HG02678 (cell line): ENCODE results near the gene KRTAP13-3.

Experiments used
- ATAC-seq: cut with Tn5 transposase; IDR thresholded peaks from one replicate; pipeline ENCODE4 v1.9.1; 2021; ENCODE audit warnings: mild to moderate bottlenecking, moderate library complexity; ENCODE audit not compliant: unreplicated experiment

KRTAP13-3 gene, protein sequence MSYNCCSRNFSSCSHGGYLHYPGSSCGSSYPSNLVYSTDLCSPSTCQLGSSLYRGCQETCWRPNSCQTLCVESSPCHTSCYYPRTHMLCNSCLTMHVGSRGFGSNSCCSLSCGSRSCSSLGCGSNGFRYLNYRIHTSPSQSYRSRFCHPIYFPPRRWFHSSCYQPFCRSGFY

DNA sequence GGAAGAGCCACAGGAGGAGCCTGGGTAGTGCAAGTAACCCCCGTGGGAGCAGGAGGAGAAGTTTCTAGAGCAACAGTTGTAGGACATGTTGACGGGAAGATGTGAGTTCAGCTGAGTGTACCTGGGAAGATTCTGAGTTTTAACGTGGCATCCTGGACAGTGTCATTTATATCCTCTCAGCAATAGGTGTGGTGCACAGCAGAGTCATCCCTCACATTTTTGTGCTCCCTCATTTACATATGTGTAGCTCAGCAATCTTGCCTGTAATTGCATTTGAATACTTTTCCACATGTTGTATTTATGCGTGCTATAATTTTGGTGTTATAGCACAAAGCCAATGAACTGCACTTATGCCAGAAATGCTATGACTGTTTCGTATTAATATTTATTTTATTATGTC, at the start of gene KRTAP13-3:
Gene KRTAP13-3 (minus strand): TSS at position 101 of the 400 bp plus-strand sequence. CDS start 14 bp downstream, at position 87.
- no peak for ATAC-seq

DNA sequence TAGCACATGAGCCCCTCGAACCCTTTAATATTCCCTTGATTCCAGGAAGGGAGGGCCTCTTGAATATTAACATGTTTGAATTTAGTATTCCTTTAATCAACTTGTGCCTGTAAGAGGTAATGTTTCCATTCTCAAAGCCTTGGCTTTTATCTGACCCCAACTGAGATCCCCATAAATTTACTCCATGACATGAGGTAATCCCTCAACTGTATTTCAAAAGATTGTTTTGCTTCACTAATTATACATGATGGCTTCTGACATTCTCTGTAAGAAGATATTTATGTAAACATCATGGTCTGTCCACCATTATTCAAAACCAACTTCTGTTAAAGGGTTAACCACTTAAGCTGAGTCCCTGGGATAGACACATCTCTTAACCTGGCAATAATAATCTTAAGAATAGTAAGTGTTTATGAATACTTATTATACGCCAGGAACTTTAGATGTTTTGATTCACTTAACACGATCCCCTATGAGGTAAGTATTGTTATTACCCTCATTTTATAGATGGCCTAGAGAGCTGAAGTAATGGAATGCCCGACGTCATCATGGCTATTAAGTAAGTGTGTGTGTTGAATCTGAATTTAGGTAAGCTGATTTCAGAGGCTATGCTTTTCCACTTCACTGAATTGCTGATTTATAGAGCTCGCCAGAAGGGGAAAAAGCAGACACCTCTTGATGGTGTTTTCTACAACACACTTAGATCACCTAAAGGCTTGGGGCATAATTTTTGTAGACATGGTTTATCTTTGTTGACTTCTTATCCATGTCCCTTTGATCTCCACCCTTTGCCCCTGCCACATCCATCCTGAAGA, 43.4 kb upstream of the KRTAP13-3 start:
- ATAC-seq: no peak

DNA sequence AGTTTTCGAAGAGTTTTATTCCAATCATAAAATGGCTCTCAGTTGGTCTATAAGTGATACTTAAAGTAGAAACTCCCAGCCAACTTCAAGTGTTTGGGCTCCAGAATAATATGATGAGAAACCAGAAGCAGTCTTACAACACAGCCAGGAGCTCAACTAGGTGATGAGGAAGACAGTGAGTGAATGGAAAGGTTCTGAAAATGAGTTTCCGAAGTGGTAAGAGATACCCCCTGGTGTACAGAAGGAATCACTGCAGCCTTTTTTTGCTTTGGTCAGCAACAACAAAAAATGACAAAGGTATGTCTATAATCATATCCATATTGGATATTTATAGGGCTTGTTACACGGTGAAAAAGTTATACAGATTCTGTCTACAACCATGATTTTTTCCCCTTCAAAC, 38.0 kb upstream of the KRTAP13-3 start:
- no peak for ATAC-seq

DNA sequence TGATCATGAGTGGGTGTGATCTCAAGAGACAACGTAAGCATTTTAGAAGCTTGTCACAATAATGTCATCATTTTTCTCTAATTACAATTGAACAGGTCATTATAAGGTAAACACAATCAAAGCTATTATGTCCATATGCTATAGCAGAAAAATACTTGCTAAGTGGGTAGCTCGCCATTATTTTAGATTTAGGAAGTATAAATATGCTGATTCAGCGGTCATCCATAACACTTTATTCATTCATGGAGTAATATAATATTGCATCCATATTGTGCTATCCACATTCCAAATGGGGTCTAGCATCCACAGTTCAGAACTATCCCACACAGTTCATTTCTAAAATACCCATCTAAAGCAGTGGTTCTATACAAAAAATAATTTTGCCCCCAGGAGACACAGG, 22.8 kb upstream of the KRTAP13-3 start:
- ATAC-seq: no peak

DNA sequence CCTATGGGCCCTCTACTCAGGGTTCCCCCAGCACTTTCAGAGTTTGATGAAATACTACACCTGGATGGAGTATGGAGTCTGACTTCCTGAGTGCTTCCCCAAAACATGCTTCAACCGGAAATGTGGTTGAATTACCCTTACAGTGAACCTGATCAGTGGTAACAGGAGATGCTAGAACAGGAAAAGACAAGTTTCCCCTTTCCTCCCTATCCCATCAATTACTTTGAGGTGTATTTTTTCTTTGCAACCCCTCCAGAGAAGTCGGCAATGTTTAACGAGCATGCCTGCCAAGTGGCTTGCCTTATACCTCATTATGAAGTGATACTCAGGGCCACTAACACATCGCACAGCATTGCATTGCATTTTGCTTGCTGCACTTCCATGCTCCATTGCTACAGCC, 21.3 kb upstream of the KRTAP13-3 start:
- ATAC-seq: no peak

DNA sequence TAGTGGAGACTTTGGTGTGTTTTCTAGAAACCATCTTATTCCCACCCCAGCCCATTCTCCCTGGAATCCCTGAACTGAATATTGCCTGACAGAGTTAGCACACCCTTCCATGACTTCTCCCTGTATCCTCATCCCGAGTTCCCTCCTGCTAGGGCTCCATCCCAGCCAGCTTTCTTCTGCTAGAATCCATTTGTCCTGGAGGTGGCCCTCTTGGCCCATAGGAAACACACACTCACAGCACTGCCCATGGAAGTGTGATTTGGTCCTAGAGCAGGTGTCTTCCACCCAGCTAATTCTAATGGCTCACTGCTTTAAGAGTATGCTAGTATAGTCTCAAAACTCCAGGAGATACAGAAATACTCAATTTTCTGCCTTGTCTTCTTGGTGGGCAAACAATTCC, 18.5 kb upstream of the KRTAP13-3 start:
- no peak for ATAC-seq

DNA sequence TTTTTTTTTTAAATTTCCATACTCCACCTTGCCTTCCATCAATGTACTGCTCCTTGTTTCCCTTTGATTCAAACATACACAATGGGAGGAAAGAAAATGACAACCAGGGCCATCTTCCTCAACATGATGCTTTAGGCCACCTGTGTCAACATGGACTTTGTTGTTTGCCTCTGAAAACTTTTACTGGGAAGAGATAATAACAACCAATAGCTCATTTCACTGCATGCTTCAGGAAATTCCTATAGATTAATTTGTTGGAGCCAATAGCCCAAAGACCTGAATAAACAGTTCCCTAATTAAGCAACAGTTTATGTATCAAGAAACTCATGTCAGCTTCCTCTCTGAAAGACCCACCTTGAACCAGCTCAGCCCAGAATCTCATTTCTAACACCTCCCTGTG, 17.5 kb upstream of the KRTAP13-3 start:
- no peak for ATAC-seq

DNA sequence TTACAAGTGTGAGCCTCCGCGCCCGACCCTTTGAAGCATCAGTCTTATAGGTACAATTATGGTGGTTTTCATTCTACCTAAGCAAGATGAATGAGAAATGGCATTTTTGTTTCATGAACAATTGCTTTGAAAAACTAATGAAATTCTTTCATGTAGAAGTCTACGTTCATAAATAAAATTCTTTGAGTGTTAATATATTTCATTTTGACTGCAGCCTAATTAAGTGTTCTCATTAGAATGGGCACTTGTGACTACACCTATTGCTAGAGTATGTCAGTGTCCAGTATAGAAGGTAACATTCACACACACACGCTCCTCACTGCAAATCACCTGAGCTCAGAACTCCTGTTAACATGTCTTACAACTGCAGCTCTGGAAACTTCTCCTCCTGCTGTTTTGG, 14.2 kb upstream of the KRTAP13-3 start, which contains the start of gene KRTAP15-1:
Gene KRTAP15-1 (plus strand): TSS at position 301 of the 400 bp plus-strand sequence. CDS start 53 bp downstream, at position 354.
- no peak for ATAC-seq

DNA sequence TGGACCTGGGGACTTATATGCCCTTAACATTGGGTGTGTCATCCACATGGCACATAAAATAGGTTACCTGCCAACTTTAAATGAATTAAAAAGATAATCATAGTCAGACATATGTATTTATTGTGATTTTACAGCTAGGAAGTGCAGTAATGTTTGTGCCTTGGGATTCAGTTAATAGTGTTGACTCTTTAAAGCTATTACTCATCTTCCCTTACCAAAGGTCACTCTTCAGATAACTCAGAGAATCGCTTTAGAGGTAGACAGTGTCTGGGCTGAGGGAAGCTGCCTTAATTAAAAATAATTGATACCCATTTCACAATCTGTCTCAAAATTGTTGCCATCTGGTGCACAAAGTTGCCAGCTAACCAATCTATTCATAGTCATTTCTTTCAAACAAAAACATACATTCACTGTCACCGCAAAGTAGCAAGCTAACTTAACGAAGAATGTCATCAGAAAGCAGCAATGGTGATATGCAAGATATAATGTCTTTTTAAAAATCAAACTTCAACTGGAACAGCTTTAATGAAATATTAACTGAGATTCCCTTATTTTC, 11.4 kb upstream of the KRTAP13-3 start:
- no peak for ATAC-seq

DNA sequence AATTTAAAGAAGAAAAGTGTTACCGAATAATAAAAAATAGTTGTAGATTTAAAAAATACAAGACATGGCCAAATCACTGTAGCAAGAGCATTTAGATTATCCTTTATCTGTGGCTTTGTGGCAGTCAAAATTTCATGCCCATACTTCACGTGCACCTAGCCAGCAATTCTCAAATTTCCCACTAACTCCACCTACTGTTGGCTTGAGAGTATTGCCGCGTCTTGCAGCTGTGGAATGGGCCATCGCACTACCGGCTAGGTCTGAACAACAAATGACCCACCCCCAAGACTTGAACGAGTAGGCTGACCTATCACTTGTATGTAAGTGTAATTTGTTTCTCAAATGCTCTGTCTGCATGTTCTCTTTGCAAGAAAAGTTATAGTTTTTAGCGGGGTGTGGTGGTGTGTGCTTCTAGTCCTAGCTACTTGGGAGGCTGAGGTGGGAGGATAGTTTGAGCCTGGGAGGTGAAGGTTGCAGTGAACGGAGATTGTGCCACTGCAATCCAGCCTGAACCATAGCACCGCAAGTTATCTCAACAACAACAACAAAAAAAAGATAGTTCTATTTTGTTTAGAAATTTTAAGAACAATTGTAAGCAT, 8.4 kb upstream of the KRTAP13-3 start:
- ATAC-seq: no peak

DNA sequence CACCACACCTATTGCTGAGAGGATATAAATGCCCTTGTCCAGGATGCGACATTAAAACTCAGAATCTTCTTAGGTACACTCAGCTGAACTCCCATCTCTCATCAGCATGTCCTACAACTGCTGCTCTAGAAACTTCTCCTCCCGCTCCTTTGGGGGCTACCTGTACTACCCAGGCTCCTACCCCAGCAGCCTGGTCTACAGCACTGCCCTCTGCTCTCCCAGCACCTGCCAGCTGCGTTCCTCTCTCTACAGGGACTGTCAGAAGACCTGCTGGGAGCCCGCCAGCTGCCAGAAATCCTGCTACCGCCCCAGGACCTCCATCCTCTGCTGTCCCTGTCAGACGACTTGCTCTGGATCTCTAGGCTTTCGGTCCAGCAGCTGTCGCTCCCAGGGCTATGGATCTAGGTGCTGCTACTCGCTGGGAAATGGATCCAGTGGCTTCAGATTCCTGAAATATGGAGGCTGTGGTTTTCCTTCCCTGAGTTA, 4.5 kb upstream of the KRTAP13-3 start, which contains the start of gene KRTAP13-4:
Gene KRTAP13-4 (plus strand): TSS at position 51 of the 486 bp plus-strand sequence. CDS start 56 bp downstream, at position 107.
- ATAC-seq: no peak

DNA sequence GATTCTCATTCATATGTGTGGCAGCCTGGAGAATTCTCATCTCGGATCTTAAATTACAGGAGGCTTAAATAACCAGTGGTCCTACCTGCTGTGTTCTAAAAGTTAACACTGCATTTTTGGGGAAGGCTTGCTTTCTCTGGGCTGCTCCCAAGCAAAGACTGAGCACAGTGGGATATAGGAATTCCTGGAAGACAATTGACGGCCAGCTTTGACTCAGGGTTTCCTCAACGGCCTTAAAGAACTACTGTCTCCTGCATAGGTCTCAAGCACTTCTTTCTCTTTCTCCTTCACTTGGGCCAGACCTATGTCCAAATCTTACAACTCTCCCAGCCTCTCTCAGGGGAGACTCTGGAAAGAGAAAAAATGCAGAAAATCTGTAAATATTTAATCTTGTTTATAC, 1.0 kb upstream of the KRTAP13-3 start:
- no peak for ATAC-seq

DNA sequence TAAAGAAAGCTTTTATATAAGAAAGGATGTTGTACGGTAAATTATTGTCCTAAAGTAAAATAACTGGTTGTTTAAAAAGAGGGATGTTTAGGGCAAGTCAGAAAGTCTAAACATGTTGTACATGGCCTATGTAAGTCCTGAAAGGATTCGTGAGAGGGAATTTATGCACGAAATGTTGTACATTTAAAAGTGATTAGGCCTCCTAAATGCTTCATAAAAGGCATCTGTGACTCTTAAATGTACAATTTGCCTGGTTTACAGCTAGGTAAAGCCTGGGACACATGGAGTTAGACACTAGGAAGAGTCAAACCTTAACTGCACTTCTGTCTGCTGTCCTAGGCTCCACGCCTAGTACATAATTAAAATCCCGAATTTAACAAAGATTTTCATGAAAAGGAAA, 9.7 kb downstream of the KRTAP13-3 start:
- no peak for ATAC-seq

DNA sequence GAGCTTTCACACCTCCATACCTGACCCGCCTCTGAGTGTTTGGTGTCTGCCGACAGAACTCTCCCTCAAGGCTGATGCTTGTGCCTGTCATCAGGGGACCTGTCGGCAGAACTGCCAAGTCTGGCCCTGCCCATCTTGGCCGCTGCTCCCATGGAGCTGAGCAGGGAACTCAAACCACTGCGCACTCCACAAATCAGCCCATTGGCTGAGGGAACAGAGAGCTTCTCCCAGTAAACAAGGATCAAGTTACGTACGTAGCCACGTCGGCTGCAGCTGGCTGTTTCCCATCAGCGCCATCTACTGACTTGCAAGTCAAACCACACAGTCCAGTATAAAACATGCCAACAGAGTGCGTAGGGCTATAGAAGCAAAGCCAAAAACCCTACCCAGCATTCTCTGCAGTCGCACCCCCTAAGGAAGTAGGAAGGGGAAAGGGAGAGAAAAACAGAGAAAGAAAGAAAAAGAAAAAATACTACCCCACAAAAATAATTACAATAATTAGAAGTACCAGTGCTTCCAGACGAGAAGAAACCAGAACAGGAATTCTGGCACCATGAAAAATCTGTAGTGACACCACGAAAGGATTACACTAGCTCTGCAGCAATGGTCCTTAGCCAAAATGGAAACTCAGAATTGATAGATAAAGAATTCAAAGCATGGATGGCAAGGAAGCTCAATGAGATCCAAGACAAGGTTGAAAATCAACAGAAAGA, 16.8 kb downstream of the KRTAP13-3 start:
- ATAC-seq: no peak

DNA sequence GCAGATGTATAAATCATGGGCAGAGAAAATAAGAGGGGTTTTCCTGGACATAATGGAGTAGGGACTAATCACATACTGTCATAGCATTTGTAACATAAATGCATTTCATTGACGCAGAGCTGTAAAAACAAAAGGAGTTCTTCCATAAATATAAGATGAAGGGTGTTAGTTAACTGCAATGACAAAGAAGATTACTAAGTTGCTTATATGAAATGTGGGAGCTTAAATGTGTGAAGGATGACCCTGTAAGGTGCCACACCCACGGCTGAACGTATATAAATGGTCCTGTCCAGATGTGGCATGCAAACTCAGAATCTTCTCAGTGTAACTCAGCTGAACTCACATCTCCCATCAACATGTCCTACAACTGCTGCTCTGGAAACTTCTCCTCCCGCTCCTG, 30.0 kb downstream of the KRTAP13-3 start, which contains the start of gene KRTAP13-1:
Gene KRTAP13-1 (plus strand): TSS at position 301 of the 400 bp plus-strand sequence. CDS start 56 bp downstream, at position 357.
- ATAC-seq: no peak

DNA sequence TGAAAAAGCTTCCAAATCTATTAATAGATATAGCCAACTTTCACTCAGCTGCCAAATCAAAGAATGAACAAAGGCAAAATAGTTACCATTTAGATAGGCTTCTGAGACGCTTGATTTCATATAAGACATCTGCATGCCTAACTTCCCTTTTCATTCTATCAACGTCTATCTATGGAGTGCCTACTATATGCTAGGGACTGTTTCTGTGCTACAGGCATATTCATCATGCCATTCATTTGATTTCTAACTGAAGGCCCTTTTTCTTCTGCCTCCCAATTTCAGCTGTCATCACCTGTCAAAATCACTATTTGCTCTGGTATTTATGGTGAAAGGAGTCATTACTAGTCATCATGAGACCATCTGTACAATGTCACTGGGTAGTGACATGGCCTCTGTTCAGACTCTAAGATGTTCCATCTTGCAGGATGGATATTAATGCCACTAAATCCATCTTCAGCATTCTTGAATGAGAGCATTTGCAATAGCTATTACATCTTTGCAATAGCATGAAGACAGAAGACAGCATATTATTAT, 34.2 kb downstream of the KRTAP13-3 start:
- ATAC-seq: no peak

DNA sequence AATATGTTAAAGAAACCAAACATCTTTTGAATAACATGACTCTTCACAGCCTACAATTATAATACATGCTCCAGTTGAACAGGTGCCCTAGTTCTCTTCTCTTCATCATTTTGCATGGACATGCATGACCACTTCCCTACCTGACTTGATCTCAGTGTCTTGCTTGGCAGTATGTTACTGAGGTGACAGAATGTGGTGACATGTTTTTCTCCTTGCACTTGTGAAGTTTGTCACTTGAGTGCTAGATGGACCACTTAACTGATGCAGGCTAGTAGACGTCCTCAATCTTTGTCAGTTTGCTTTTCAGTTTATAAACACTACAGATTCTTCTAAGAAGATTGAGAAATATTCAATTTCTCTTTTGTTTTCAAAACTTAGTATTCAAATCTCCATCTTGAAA, 43.5 kb downstream of the KRTAP13-3 start:
- ATAC-seq: no peak
